ENCODE measurements around the gene WWOX. TPM values are rescaled to one million over a fixed set of nuclear protein-coding genes. Genes with fewer than 3 reads are reported as not detected.

The WWOX gene
- total RNA-seq, 6 donors from 2014 or later = 18.7 to 167 (median 31.0) TPM

DNA sequence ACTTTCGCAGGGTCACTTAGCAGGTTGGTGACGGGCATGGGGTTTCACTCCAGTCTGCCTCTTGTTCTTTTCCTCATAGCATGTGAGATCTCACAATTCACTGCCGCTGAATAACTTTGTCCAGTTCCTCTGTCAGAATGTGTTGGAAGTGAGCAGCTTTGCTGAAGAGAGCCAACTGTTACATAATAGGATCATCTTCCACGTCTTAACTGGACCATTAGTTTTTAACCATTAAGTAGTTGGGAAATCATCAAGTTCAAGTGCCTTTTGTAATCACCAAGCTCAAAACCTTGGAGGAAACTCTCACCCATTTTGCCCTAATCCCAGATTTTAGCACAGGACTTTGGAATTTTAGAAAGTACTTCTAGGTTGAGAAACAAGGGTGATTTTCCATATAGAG, 290.6 kb downstream of the WWOX start:
- 72 to 77% methylated on average over 4 of the region's 4 CpGs for WGBS, 2 donors
- Histone ChIP-seq H3K9me3 (no peaks in the 10 kb centered on the region), H3K4me1 (no peaks in the 10 kb centered on the region), H3K27me3 (no peaks in the 10 kb centered on the region), H3K4me3 (no peak overlapping the region), H3K27ac (no peak overlapping the region), H3K36me3 (no peaks in the 10 kb centered on the region)
- ATAC-seq (ENCODE audit: low FRiP score in 2 of 2) (peak in 1 of 2 donors; percentile 67), DNase-seq (no peak)
- TF ChIP-seq POLR2A (IDR thresholded peaks at IDR 0.05) (no peak), EP300 (IDR thresholded peaks at IDR 0.05) (no peak), POLR2AphosphoS5 (IDR thresholded peaks at IDR 0.05) (no peak)
- TF ChIP-seq, protein P1, sequence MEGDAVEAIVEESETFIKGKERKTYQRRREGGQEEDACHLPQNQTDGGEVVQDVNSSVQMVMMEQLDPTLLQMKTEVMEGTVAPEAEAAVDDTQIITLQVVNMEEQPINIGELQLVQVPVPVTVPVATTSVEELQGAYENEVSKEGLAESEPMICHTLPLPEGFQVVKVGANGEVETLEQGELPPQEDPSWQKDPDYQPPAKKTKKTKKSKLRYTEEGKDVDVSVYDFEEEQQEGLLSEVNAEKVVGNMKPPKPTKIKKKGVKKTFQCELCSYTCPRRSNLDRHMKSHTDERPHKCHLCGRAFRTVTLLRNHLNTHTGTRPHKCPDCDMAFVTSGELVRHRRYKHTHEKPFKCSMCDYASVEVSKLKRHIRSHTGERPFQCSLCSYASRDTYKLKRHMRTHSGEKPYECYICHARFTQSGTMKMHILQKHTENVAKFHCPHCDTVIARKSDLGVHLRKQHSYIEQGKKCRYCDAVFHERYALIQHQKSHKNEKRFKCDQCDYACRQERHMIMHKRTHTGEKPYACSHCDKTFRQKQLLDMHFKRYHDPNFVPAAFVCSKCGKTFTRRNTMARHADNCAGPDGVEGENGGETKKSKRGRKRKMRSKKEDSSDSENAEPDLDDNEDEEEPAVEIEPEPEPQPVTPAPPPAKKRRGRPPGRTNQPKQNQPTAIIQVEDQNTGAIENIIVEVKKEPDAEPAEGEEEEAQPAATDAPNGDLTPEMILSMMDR (IDR thresholded peaks at IDR 0.05) = no peak

DNA sequence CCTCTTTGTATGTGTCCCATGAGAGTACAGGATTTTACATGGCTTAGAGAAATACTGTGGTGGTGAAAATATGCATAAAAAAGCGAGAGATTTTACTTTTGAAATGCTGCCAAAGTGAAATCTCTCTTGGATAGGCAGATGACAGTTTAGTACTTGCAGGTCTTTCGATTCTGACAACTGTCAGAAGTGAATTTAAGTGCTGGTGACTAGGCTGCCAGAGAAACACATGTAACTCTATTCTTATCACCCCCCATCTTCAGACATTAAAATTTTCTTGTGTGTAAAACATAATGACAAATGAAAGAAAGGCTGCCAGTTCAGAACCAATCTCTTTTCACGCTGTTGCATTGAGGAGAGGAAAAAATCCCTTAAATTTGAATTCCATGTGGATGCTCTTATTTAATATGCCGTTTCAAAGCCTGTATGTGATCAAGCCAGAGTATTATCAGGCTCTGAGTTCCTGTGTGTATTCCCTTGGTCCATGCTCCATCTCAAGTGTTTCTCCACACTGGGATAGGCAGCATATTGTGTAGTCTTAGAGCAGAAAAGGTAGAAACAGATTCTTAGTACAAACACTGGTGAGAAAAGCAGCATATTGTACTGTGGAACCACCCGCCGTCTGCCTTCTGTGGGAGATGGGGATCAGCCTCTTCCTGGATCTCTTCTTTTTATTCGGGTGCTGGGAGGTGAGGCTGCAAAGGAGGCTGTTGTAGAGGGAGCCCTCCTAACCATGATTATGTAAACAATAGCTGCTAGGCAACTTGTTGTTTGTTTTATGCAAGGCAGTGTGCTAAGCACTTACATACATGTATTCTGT, 291.3 kb downstream of the WWOX start:
- no peaks in the 10 kb centered on the region for H3K36me3 ChIP-seq
- no peak overlapping the region for H3K4me3 ChIP-seq
- no peaks in the 10 kb centered on the region for H3K27me3 ChIP-seq
- WGBS, 2 donors = 67 to 78% methylated on average over 7 of the region's 7 CpGs
- TF ChIP-seq POLR2A (IDR thresholded peaks at IDR 0.05) (no peak), EP300 (IDR thresholded peaks at IDR 0.05) (no peak), POLR2AphosphoS5 (IDR thresholded peaks at IDR 0.05) (no peak)
- TF ChIP-seq, protein P1 (IDR thresholded peaks at IDR 0.05) = no peak
- H3K27ac ChIP-seq = no peak overlapping the region
- H3K9me3 ChIP-seq = no peaks in the 10 kb centered on the region
- no peaks in the 10 kb centered on the region for H3K4me1 ChIP-seq
- ATAC-seq (ENCODE audit: low FRiP score in 2 of 2) (no peak), DNase-seq (no peak)

DNA sequence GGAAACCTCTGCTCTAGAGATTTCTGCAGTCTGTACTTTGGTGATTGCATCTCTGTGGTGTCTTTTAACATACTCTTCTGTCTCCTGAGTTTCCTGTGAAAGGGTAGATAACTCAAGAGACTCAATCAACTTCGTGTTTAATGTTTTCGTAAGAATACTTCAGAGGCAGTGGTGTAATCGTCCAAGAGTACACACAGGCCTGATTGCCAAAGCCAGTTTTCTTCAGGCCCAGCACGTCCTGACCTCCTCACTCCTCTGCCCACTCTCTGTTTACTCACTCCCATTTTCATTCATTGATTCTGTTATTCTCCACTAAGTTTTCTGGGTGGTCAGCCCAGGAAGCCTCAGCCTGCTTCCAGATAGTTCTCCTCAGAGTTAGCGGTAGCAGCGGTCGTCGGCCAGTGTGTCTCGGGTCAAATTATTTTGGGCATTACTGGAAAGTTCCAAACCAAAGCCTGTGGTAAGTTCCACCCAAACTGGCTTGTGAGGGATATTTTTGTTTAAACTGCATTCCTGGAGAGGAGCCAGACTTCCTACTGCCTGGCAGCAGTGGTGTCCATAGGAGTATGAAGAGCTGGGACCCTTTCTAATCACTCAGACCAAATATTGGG, 293.2 kb downstream of the WWOX start:
- DNase-seq (no peak), ATAC-seq (ENCODE audit: low FRiP score in 2 of 2) (peak in 1 of 2 donors; percentile 37)
- Histone ChIP-seq H3K4me3 (no peak overlapping the region), H3K36me3 (no peaks in the 10 kb centered on the region), H3K27me3 (no peaks in the 10 kb centered on the region), H3K4me1 (no peaks in the 10 kb centered on the region), H3K27ac (no peak overlapping the region), H3K9me3 (no peaks in the 10 kb centered on the region)
- no peak for TF ChIP-seq POLR2AphosphoS5 (IDR thresholded peaks at IDR 0.05)
- TF ChIP-seq, protein P1 (IDR thresholded peaks at IDR 0.05) = no peak
- no peak for TF ChIP-seq EP300 (IDR thresholded peaks at IDR 0.05)
- TF ChIP-seq POLR2A (IDR thresholded peaks at IDR 0.05) = no peak
- 77 to 84% methylated on average over 9 of the region's 9 CpGs for WGBS, 2 donors

DNA sequence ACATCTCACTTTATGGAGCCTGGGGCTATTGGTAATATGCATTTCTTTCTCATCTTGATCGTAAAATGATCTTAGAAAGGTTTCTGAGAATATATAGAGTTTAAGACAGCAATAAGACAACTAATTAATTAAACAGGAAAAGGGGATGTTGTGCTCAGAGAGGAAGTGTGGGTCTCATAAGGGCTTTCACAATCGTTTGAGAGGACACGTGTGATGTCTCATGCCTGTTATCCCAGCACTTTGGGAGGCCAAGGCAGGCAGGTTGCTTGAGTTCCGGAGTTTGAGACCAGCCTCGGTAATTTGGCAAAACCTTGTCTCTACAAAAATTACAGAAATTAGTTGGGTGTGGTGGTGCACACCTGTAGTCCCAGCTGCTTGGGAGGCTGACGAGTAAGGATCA, 295.6 kb downstream of the WWOX start:
- DNase-seq = no peak
- 66 to 73% methylated on average over 6 of the region's 6 CpGs for WGBS, 2 donors
- H3K36me3 ChIP-seq = no peaks in the 10 kb centered on the region
- no peak for ATAC-seq (ENCODE audit: low FRiP score in 2 of 2)
- H3K4me1 ChIP-seq = no peaks in the 10 kb centered on the region
- no peak overlapping the region for H3K27ac ChIP-seq
- H3K27me3 ChIP-seq = no peaks in the 10 kb centered on the region
- H3K9me3 ChIP-seq = no peaks in the 10 kb centered on the region
- TF ChIP-seq POLR2A (IDR thresholded peaks at IDR 0.05) (no peak), POLR2AphosphoS5 (IDR thresholded peaks at IDR 0.05) (no peak), EP300 (IDR thresholded peaks at IDR 0.05) (no peak)
- TF ChIP-seq, protein P1 (IDR thresholded peaks at IDR 0.05) = no peak
- no peak overlapping the region for H3K4me3 ChIP-seq
